ENCODE data around the gene STIL.

DNA sequence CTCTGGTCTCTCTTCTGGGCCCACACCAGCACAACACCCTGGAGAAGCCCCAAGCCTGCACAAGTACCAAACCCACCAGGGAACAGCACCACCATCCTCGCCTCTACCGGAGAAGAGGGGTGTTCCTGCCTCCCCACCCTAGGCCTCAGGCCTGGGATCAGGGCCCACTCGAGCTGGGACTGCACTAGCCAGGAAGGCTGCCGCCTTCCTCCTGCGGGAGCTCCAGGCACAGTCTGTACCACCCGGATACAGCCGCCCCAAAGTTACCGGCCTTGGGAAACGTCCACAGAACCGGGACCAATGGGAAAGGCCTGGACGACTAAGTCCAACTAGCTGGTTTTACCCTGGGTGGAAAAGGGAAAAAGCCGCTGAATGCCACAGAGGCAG is 85.3 kb downstream of the STIL start:
- TF ChIP-seq NR3C1 (IDR thresholded peaks at IDR 0.05): no peak
- no peak for TF ChIP-seq POLR2A (IDR thresholded peaks at IDR 0.05; ENCODE audit: low read length)
- no peak for TF ChIP-seq MAZ (IDR thresholded peaks at IDR 0.05; ENCODE audit: borderline replicate concordance, low read depth, low read length)
- no peak for TF ChIP-seq CTCF (IDR thresholded peaks at IDR 0.05)
- no peak for TF ChIP-seq CBX8 (IDR thresholded peaks at IDR 0.05)
- TF ChIP-seq RAD21 (conservative IDR thresholded peaks at IDR 0.05 in 1 of 2, IDR thresholded peaks at IDR 0.05 in 1 of 2): no peak
- TF ChIP-seq KDM1A (IDR thresholded peaks at IDR 0.05; ENCODE audit: low read depth): no peak

Measured in A549 (cell line).